ENCODE measurements around the gene LRP1-AS. TPM values are rescaled to one million over a fixed set of nuclear protein-coding genes. Genes with fewer than 3 reads are reported as not detected.
A peak's percentile ranks its signal among the peaks of the same experiment; 100 is the strongest.

The LRP1-AS gene
- total RNA-seq, 2 donors from 2014 or later: not detected

DNA sequence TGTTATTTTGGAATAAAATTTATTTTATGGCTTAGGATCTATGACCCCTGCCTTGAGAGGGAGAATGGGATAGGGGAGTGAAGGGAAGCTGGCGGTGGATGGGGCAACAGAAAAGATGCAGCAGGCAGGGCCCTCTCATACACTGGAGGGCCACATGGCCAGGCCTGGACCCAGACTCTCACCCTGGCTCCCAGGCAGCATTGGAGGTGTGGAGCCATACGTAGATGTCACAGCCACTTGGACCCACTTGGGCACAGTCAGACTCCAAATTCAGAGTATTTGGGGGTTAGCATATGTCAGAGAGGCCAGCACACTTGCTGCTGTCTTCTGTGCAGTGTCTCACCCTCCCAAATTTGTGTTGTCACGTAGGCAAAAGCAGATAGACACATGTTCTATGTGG lies 52.0 kb downstream of the LRP1-AS start:
- H3K4me3 Mint-ChIP-seq: no peak overlapping the region
- H3K4me1 Mint-ChIP-seq (ENCODE audit: low read depth in 2 of 2): peaks cover 30 to 33% of the 10 kb centered on the region in 2 donors
- no peaks in the 10 kb centered on the region for H3K27me3 Mint-ChIP-seq
- peak overlapping the region; percentile 35 to 39 for H3K27ac Mint-ChIP-seq
- ATAC-seq: no peak
- no peaks in the 10 kb centered on the region for H3K36me3 Mint-ChIP-seq
- H3K9me3 Mint-ChIP-seq: no peaks in the 10 kb centered on the region
- no peak for DNase-seq (ENCODE audit: low spot score)

Other genes starting within 250 kb of the LRP1-AS start
- not detected for gene SDR9C7, start 213.2 kb downstream of the LRP1-AS start, total RNA-seq
- under 1 TPM; 0.52 to 0.78 TPM for gene RDH16, start 190.0 kb downstream of the LRP1-AS start, total RNA-seq
- gene ZBTB39, start 141.1 kb downstream of the LRP1-AS start, total RNA-seq: 10 to 100 TPM in 1 of 2 donors, 1 to 10 TPM in 1; 8.1 to 12.1 TPM
- gene TAC3, start 131.1 kb downstream of the LRP1-AS start, total RNA-seq: under 1 TPM in 1 of 2 donors, not detected in 1; 0.45 TPM
- 1 to 10 TPM in 1 of 2 donors, under 1 TPM in 1; 0.48 to 2.5 TPM for gene MYO1A, start 97.5 kb downstream of the LRP1-AS start, total RNA-seq
- 10 to 100 TPM; 25.5 to 34.1 TPM for gene NEMP1, start 68.8 kb downstream of the LRP1-AS start, total RNA-seq
- 1 to 10 TPM; 7.7 to 8.0 TPM for gene NAB2, start 58.5 kb downstream of the LRP1-AS start, total RNA-seq
- gene STAT6, start 36.3 kb downstream of the LRP1-AS start, total RNA-seq: 100 to 1,000 TPM; 158 to 198 TPM
- under 1 TPM; 0.42 to 0.45 TPM for gene LRP1, start 19.1 kb downstream of the LRP1-AS start, total RNA-seq
- under 1 TPM in 1 of 2 donors, not detected in 1; 0.73 TPM for gene NXPH4, start 69.2 kb upstream of the LRP1-AS start, total RNA-seq
- gene SHMT2, start 82.1 kb upstream of the LRP1-AS start, total RNA-seq: 100 to 1,000 TPM; 262 to 355 TPM
- gene STAC3, start 103.6 kb upstream of the LRP1-AS start, total RNA-seq: 1 to 10 TPM; 2.5 to 6.1 TPM

Measured in natural killer cell treated with Interleukin-12 subunit alpha and Interleukin-12 subunit beta and Interleukin-15 and Interleukin-18, amount 100 ng/mL, for 72 hours (primary cell).